ENCODE data around the gene CPT1A.

The CPT1A gene

DNA sequence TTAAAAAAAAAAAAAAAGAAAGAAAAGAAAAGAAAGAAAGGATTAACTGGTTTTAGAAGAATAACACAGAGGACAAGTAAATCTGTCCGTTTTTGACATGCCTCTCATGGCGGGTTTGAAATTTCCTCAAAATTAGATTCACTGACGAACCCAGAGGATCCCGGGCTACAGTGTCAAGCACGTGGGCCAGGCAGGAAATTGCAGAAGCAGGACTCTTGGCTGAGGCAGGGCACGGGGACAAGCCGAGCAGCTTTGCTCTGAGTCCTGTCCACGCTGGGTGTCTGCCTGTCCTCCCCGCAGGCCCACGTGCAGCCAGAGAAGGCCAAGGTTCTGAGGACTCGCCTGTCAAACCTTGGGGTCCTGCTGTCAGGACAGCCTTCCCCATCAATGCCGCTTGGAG lies 132.7 kb downstream of the CPT1A start:
- no peak for DNase-seq (ENCODE audit: low read depth)

DNA sequence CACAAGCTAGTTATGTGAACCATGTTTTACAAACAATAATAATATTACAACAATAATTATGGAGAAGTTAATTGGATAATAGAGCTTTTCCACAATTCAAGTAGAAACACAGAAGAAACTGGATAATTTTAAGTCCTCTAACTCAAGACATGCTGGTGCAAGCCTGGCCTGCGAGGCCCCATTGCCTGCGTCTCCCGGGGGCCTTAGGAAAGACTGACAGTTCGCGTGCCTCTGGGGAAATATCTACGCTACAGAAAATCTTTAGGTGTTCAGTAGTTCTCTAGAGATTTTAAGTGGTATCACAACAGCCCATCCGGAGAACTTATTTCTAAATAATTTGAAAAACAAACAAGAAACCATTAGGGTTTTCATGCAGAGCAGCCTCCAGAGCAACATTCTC lies 134.2 kb downstream of the CPT1A start:
- no peak for DNase-seq (ENCODE audit: low read depth)

DNA sequence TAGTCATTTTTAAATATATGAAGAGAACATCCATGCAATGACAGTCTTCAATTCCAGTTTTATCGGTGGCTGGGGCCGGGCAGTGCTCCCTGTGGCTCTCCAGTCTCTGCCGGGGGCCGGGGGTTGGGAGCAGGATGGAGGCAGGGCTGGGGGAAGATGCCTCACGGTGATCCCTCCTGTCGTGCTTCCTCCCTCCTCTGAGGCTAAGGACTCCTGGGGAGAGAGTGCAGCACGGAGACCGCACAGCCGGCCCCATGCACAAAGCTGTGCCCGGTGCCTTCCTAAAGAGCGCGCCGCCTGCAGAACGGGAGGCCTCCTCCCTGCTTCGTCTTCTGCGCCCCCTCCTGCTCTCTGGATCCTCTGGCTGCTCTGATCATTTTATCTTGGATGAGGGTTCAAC lies 136.8 kb downstream of the CPT1A start:
- no peak for DNase-seq (ENCODE audit: low read depth)

Data from HS-27A (cell line).